ENCODE data around the gene BDH1.
A peak's percentile ranks its signal among the peaks of the same experiment; 100 is the strongest.

The BDH1 gene

GRCh38 chr3:197513953-197514785, 41.6 kb downstream of the BDH1 start:
- H3K9me3 Mint-ChIP-seq, result peaks cover 3% of the 10 kb centered on the region
- DNase-seq, result no peak
- H3K4me1 Mint-ChIP-seq, result peaks cover 17% of the 10 kb centered on the region
- peak overlapping the region; percentile 30 for H3K27ac Mint-ChIP-seq
- no peaks in the 10 kb centered on the region for H3K27me3 Mint-ChIP-seq
- H3K4me3 Mint-ChIP-seq, result no peak overlapping the region
- ATAC-seq, result no peak
- H3K36me3 Mint-ChIP-seq (ENCODE audit: low read depth), result peaks cover 29% of the 10 kb centered on the region

DNA sequence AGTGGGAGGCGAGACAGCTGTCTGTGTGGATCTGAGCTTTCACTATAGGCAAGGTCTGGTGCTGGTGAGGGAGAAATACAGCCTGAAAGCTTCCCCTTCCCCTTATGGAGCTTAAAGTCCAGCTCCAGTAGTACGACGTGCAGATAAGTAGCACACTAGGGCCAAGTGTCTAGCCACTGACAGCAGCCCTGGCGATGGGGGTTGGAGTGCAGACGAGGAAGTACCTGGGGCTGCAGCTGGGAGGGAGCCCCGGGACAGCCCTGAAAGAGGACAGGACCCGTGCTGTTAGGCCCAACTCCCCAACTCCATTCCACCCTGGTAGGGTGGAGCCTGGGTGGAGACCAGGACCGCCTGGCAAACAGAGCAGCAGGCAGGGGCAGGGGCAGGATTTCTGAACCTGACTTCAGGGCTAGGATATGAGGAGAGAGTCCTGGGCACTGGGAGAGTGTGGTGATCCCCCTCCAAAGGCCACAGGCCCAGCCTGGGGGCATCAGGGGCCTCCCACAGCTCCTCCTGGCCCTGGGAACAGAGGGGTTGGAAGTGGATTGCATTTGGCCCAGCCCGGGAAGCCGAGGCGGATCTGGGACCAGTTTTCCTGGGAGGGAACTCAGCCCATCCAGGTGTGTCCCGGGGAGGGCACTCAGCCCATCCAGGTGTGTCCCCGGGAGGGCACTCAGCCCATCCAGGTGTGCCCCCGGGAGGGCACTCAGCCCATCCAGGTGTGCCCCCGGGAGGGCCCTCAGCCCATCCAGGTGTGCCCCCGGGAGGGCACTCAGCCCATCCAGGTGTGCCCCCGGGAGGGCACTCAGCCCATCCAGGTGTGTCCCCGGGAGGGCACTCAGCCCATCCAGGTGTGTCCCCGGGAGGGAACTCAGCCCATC, 42.8 kb downstream of the BDH1 start:
- no peak for DNase-seq
- Mint-ChIP-seq H3K27me3 (no peaks in the 10 kb centered on the region), H3K36me3 (ENCODE audit: low read depth) (peaks cover 25% of the 10 kb centered on the region), H3K27ac (no peak overlapping the region), H3K4me1 (peaks cover 11% of the 10 kb centered on the region), H3K9me3 (no peaks in the 10 kb centered on the region), H3K4me3 (no peak overlapping the region)
- ATAC-seq, result no peak

DNA sequence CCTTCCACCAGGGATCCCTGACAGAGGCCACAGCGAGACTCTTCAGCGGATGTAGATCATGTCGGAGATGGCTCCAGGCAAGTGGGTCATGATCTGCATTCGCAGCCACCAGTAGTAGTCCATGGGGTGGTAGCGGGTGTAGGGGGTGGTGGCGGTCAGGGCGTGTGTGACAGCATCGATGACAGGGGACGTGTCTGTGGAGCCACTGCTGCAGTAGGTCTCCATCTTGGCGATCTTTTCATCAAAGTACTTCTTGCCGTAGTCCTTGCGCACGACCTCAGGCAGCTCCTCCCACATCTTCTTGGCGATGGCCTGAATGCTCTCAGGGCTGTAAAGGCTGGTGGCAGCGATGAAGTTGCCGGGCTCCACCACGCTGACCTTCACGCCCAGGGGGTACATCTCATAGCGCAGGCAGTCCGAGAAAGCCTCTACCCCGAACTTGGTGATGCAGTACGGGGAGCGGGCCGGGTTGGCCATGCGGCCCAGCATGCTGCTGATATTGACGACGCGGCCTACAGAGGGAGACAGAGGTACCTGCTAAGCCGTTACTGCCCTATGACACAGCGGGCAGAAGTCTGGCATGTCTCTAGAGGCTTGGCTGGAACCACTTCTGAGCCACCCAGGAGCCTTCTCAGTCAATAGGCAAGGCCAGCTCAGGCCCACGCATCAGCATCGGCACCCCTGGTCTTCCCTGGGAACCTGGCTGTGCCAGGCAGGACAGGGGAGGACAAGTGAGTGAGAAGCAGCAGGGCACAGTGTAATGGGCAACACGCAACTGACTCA, 43.7 kb downstream of the BDH1 start:
- H3K4me1 Mint-ChIP-seq, result peaks cover 11% of the 10 kb centered on the region
- H3K9me3 Mint-ChIP-seq, result no peaks in the 10 kb centered on the region
- ATAC-seq (no peak), DNase-seq (no peak)
- peaks cover 25% of the 10 kb centered on the region for H3K36me3 Mint-ChIP-seq (ENCODE audit: low read depth)
- no peak overlapping the region for H3K4me3 Mint-ChIP-seq
- H3K27ac Mint-ChIP-seq, result no peak overlapping the region
- H3K27me3 Mint-ChIP-seq, result peaks cover under 1% of the 10 kb centered on the region

DNA sequence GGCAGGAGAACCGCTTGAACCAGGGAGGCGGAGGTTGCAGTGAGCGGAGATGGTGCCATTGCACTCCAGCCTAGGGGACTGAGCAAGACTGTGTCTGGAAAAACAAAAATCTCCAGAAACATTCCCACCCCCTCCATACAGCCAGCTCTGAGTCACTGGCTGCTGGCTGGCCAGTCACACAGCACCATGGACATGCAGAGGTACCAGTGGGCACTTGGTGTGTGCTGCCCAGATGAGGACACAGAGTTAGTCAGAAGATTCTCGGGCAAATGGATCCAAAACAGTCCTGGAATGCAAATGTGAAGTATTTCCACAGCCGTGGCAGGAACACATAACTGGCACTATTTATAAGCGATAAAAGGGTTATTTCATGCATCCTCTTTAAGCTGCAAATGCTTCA, 44.6 kb downstream of the BDH1 start:
- Mint-ChIP-seq H3K27ac (no peak overlapping the region), H3K27me3 (peaks cover 2% of the 10 kb centered on the region), H3K4me1 (peaks cover 2% of the 10 kb centered on the region), H3K9me3 (no peaks in the 10 kb centered on the region), H3K36me3 (ENCODE audit: low read depth) (peaks cover 17% of the 10 kb centered on the region), H3K4me3 (no peak overlapping the region)
- no peak for DNase-seq
- ATAC-seq, result no peak

DNA sequence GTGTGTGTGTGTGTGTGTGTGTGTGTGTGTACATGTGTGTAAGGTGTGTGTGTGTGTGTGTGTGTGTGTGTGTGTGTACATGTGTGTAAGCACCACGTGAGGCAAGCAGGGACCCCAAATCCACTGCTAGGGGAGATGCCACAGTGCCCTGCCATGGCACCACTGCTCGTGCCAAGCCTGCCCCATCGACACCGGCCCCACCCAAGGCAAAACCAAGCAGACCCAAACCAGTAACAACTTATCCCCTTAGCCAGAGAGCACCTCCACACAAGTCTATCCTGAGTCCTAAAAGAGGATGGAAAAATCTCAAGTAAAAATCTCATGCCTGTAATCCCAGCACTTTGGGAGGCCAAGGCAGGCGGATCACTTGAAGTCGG, 45.1 kb downstream of the BDH1 start:
- H3K27me3 Mint-ChIP-seq, result peaks cover 2% of the 10 kb centered on the region
- DNase-seq (no peak), ATAC-seq (no peak)
- H3K36me3 Mint-ChIP-seq (ENCODE audit: low read depth), result peaks cover 15% of the 10 kb centered on the region
- no peak overlapping the region for H3K27ac Mint-ChIP-seq
- no peak overlapping the region for H3K4me3 Mint-ChIP-seq
- no peaks in the 10 kb centered on the region for H3K4me1 Mint-ChIP-seq
- no peaks in the 10 kb centered on the region for H3K9me3 Mint-ChIP-seq

- Mint-ChIP-seq H3K27me3 (peaks cover 2% of the 10 kb centered on the region), H3K36me3 (ENCODE audit: low read depth) (peaks cover 9% of the 10 kb centered on the region), H3K4me1 (no peaks in the 10 kb centered on the region), H3K27ac (no peak overlapping the region), H3K4me3 (no peak overlapping the region), H3K9me3 (no peaks in the 10 kb centered on the region)
- no peak for DNase-seq
- no peak for ATAC-seq
Measured at GRCh38 chr3:197508924-197509775, 46.6 kb downstream of the BDH1 start.

- Mint-ChIP-seq H3K4me1 (no peaks in the 10 kb centered on the region), H3K36me3 (ENCODE audit: low read depth) (peaks cover 4% of the 10 kb centered on the region), H3K27me3 (peaks cover 2% of the 10 kb centered on the region), H3K27ac (no peak overlapping the region), H3K9me3 (no peaks in the 10 kb centered on the region), H3K4me3 (no peak overlapping the region)
- ATAC-seq, result no peak
- no peak for DNase-seq
Measured at GRCh38 chr3:197508461-197508860, 47.3 kb downstream of the BDH1 start.

- Mint-ChIP-seq H3K36me3 (ENCODE audit: low read depth) (peaks cover 4% of the 10 kb centered on the region), H3K9me3 (no peaks in the 10 kb centered on the region), H3K27ac (no peak overlapping the region), H3K4me3 (no peak overlapping the region), H3K27me3 (peaks cover 2% of the 10 kb centered on the region), H3K4me1 (no peaks in the 10 kb centered on the region)
- no peak for DNase-seq
- no peak for ATAC-seq
Measured at GRCh38 chr3:197508051-197508451, 47.7 kb downstream of the BDH1 start.

- no peak overlapping the region for H3K4me3 Mint-ChIP-seq
- DNase-seq (no peak), ATAC-seq (no peak)
- H3K27ac Mint-ChIP-seq, result no peak overlapping the region
- peaks cover 2% of the 10 kb centered on the region for H3K27me3 Mint-ChIP-seq
- H3K9me3 Mint-ChIP-seq, result no peaks in the 10 kb centered on the region
- no peaks in the 10 kb centered on the region for H3K4me1 Mint-ChIP-seq
- H3K36me3 Mint-ChIP-seq (ENCODE audit: low read depth), result peaks cover 4% of the 10 kb centered on the region
Measured at GRCh38 chr3:197507541-197507940, 48.2 kb downstream of the BDH1 start.

GRCh38 chr3:197507081-197507480, 48.7 kb downstream of the BDH1 start:
- Mint-ChIP-seq H3K27me3 (peaks cover 2% of the 10 kb centered on the region), H3K36me3 (ENCODE audit: low read depth) (peaks cover 4% of the 10 kb centered on the region)
- no peak for ATAC-seq

DNA sequence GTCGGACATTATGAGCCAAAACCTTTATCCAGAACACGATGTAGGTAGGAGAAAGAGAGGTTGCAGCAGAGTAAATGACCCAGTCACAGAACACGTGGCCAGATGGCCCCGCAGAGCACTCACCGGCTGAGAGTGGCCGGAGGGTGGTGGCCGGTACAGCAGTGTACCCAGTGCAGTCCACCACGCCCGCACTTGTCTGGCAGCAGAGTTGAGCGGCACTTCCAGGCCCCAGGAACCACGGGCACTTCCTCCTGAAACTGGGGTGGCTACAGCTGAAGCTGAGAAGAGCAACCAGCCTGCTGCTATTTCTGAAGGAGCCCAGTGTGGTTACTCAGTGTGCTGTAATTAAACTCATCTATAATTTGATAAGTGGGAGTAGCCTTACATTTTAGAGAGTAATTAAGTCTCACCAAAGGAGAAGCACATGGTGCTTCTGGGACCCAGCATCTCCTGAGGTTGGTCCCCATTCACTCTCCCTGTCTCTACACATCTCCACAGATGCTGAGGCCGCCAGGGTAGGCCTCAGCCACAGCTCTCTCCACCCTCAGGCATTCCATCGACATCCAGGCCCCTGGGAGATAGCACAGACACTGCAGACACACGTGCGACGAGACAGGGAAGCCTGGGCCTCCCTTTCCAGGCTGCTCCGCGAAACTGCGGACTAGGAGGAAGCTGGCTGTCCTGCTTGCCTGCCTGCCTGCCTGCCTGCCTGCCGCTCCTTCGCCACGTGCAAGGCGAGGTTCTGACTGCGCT, 49.8 kb downstream of the BDH1 start:
- DNase-seq, result no peak

More at GRCh38 chr3:197507081-197507480, 48.7 kb downstream of the BDH1 start:
- DNase-seq, result no peak
- Mint-ChIP-seq H3K9me3 (no peaks in the 10 kb centered on the region), H3K4me1 (no peaks in the 10 kb centered on the region), H3K27ac (no peak overlapping the region), H3K4me3 (no peak overlapping the region)

GRCh38 chr3:197504641-197505121, 51.1 kb downstream of the BDH1 start:
- ATAC-seq (no peak), DNase-seq (no peak)
- no peaks in the 10 kb centered on the region for H3K4me1 Mint-ChIP-seq
- no peak overlapping the region for H3K4me3 Mint-ChIP-seq
- H3K27me3 Mint-ChIP-seq, result peaks cover 2% of the 10 kb centered on the region
- H3K27ac Mint-ChIP-seq, result no peak overlapping the region
- no peaks in the 10 kb centered on the region for H3K9me3 Mint-ChIP-seq
- no peaks in the 10 kb centered on the region for H3K36me3 Mint-ChIP-seq (ENCODE audit: low read depth)

More for the DNA sequence above, 49.8 kb downstream of the BDH1 start:
- Mint-ChIP-seq H3K27me3 (peaks cover 2% of the 10 kb centered on the region), H3K4me3 (no peak overlapping the region), H3K4me1 (no peaks in the 10 kb centered on the region), H3K27ac (no peak overlapping the region), H3K36me3 (ENCODE audit: low read depth) (no peaks in the 10 kb centered on the region), H3K9me3 (no peaks in the 10 kb centered on the region)
- ATAC-seq, result no peak

GRCh38 chr3:197504229-197504628, 51.5 kb downstream of the BDH1 start:
- H3K4me3 Mint-ChIP-seq, result no peak overlapping the region
- no peaks in the 10 kb centered on the region for H3K9me3 Mint-ChIP-seq
- DNase-seq, result no peak
- peaks cover 2% of the 10 kb centered on the region for H3K27me3 Mint-ChIP-seq
- H3K27ac Mint-ChIP-seq, result no peak overlapping the region
- H3K4me1 Mint-ChIP-seq, result no peaks in the 10 kb centered on the region
- ATAC-seq, result no peak
- H3K36me3 Mint-ChIP-seq (ENCODE audit: low read depth), result no peaks in the 10 kb centered on the region
